Activated CD4-positive, alpha-beta memory T cell treated with anti-CD3 and anti-CD28 coated beads for 36 hours (primary cell): ENCODE results near the gene UNC119B. TPM values are rescaled to one million over a fixed set of nuclear protein-coding genes. Genes with fewer than 3 reads are reported as not detected.
A peak's percentile ranks its signal among the peaks of the same experiment; 100 is the strongest.

Experiments
- CTCF ChIA-PET: fragments of 350-600 bp; sonication (Branson Sonifier 250); formaldehyde crosslinking; loops from one replicate; lab custom pipeline; 2021; ENCODE audit warnings: antibody characterized with exemption, inconsistent platforms; lab: Charles Lee
- POLR2A ChIA-PET: fragments of 350-600 bp; sonication (Branson Sonifier 250); formaldehyde crosslinking; loops from one replicate; lab custom pipeline; 2021; ENCODE audit warnings: antibody characterized with exemption; lab: Charles Lee
- DNase-seq: peaks from one replicate; pipeline ENCODE4 v3.0.0-alpha.2; 2020
- H3K27ac Mint-ChIP-seq: one replicate; pipeline ENCODE4 v1.8.0; 2021; ENCODE audit warnings: mixed read lengths
- H3K27me3 Mint-ChIP-seq: one replicate; pipeline ENCODE4 v1.8.0; 2021; ENCODE audit warnings: mixed read lengths
- H3K36me3 Mint-ChIP-seq: one replicate; pipeline ENCODE4 v1.8.0; 2021; ENCODE audit warnings: mixed read lengths
- H3K4me1 Mint-ChIP-seq: one replicate; pipeline ENCODE4 v1.8.0; 2021; ENCODE audit warnings: low read depth, mixed read lengths
- H3K4me3 Mint-ChIP-seq: one replicate; pipeline ENCODE4 v1.8.0; 2021; ENCODE audit warnings: mild to moderate bottlenecking, mixed read lengths
- H3K9me3 Mint-ChIP-seq: one replicate; pipeline ENCODE4 v1.8.0; 2021; ENCODE audit warnings: mixed read lengths
- intact Hi-C: fragments of 100-400 bp; cut with micrococcal nuclease; formaldehyde crosslinking; loops from one replicate; pipeline ENCODE4 v1.15.1; 2023
- total RNA-seq, 2 experiments: library from RNA; stranded (reverse); gene quantifications; one replicate each; pipeline ENCODE4 v1.2.3, GENCODE V29; 2021

The UNC119B gene
- total RNA-seq, 2 experiments from 2014 or later = 28.2 to 31.3 TPM

DNA sequence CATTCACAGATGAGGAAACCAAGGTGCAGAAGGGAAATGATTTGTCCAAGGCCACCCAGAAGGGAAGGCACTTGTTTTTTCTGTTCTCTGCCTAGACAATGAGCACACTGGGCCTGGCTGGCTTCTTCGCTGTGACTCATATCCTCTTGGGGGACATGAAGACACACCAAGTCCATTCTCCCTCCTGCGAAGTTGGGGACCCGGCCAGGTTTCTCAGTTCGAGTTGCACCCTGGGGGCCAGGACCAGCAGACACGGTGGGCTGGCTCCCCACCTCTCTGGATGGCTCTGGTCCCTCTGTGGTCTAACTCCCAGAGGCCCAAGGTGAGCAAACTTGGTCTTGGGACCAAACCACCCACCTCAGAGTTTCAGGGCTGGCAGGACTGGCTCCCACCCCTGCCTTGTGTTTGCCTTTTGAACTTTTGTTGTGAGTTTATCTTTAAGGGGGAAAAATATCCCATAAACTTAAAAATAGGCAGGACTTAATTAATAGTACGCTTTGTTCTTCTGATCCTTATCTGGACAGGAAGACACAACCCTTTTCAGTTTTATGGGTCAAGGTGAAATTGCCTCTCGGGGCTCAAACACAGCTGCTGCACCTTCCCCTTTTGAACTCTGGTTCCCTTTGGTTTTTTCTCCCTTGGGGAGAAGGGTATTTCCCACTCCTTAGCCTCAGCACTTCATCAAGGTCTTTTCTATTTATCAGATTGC, 32.3 kb upstream of the UNC119B start:
- Mint-ChIP-seq H3K9me3 (no peaks in the 10 kb centered on the region), H3K4me1 (peaks cover 14% of the 10 kb centered on the region), H3K36me3 (no peaks in the 10 kb centered on the region), H3K27me3 (peaks cover 1% of the 10 kb centered on the region), H3K4me3 (no peak overlapping the region), H3K27ac (peak overlapping the region; percentile 60)
- intact Hi-C loops = no loop called here
- peak; percentile 56 for DNase-seq
- ChIA-PET CTCF (interaction anchor here (0.6 to 6.4 kb wide), 2 partner anchors 30 to 226 kb away, joined by 3 to 47 read pairs; partner anchors contain the start of gene SPPL3), POLR2A (interaction anchor here (0.5 to 1.0 kb wide), 3 partner anchors 8 to 234 kb away, joined by 3 read pairs; no protein-coding TSS in a partner anchor)

DNA sequence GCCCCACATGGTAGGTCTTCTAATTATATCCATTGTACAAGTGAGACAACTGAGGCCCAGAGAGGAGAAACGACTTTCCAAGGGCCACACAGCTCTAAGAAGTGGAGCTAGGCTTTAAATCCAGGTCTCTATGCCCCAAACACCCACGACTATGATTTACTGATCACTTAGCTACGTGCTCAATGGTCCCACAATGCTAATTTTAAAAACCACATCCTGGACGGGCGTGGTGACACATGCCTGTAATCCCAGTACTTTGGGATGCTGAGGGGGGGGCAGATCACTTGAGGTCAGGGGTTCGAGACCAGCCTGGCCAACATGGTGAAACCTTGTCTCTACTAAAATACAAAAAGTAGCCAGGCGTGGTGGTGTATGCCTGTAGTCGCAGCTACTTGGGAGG, 31.7 kb upstream of the UNC119B start:
- POLR2A ChIA-PET = interaction anchor here (1.0 kb wide), 1 partner anchor 10 kb away, joined by 3 read pairs; no protein-coding TSS in a partner anchor
- H3K36me3 Mint-ChIP-seq = no peaks in the 10 kb centered on the region
- H3K27me3 Mint-ChIP-seq = peaks cover 1% of the 10 kb centered on the region
- CTCF ChIA-PET = interaction anchor here (6.4 kb wide), 1 partner anchor 30 kb away, joined by 47 read pairs; no protein-coding TSS in a partner anchor
- H3K4me3 Mint-ChIP-seq = no peak overlapping the region
- H3K4me1 Mint-ChIP-seq = peaks cover 14% of the 10 kb centered on the region
- intact Hi-C loops = no loop called here
- H3K27ac Mint-ChIP-seq = no peak overlapping the region
- H3K9me3 Mint-ChIP-seq = no peaks in the 10 kb centered on the region
- DNase-seq = peak; percentile 50

DNA sequence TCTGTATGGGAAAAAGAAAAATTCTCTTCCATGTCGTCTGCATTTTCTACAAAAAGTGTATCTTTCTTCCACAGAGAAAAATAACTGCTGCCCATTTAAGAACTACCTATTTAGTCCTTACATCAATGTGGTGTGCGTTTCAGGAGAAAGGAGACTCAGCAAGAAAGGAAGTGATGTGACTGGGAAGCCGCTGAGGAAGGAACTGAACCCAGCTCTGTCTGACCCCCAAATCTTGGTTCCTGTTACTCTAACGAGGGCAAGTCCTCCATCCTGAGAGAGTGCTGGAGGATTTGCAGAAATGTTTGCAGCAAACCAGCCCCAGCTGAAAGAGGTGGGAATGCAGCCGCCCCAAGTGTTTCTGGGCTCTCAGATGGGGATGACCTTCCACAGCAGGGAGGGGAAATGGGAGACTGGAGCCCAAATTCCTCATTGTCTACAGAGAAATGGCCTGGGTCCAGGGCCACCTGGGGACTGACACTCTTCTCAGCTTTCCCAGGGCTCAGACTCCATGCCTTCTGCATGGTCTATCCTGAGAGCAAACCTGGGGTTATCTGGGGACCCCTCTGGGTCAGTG, 30.0 kb upstream of the UNC119B start:
- ChIA-PET POLR2A (no interaction called here), CTCF (interaction anchor here (1.2 kb wide), 1 partner anchor 31 kb away, joined by 5 read pairs; no protein-coding TSS in a partner anchor)
- H3K36me3 Mint-ChIP-seq = no peaks in the 10 kb centered on the region
- DNase-seq = no peak
- H3K4me3 Mint-ChIP-seq = no peak overlapping the region
- no peaks in the 10 kb centered on the region for H3K27me3 Mint-ChIP-seq
- no peaks in the 10 kb centered on the region for H3K9me3 Mint-ChIP-seq
- intact Hi-C loops = loop anchor here (10.0 kb wide), 2 partner anchors 385 to 535 kb away; partner anchors contain the start of genes P2RX4, RNU4-1 and RNU4-2
- peaks cover 21% of the 10 kb centered on the region for H3K4me1 Mint-ChIP-seq
- no peak overlapping the region for H3K27ac Mint-ChIP-seq

DNA sequence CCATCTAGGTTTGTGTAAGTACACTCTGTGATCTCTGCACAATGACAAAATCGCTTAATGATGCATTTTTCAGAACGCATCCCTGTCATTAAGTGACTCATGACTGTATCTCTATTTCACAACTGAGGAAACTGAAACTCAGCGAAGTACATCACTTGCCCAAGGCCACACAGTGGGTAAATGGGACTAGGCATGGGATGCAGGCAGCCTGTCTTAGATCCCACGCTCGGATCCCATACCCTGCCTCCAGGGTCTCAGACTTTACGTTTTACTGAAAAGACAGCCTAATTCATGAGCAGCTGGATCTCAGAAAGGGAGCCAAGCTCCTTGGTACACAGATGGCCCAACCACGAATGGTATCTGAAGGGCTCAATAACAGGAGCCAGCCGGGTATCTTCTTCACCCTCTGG, 25.7 kb upstream of the UNC119B start:
- Mint-ChIP-seq H3K9me3 (no peaks in the 10 kb centered on the region), H3K27ac (peak overlapping the region; percentile 51), H3K4me1 (peaks cover 30% of the 10 kb centered on the region), H3K36me3 (peaks cover 3% of the 10 kb centered on the region), H3K27me3 (no peaks in the 10 kb centered on the region), H3K4me3 (no peak overlapping the region)
- ChIA-PET POLR2A (interaction anchor here (0.6 kb wide), 1 partner anchor 351 kb away, joined by 5 read pairs; no protein-coding TSS in a partner anchor), CTCF (no interaction called here)
- DNase-seq = peak; percentile 48
- intact Hi-C loops = loop anchor here (1.0 to 10.0 kb wide), 3 partner anchors 352 to 530 kb away; partner anchors contain the start of genes P2RX4, RNU4-1 and RNU4-2

DNA sequence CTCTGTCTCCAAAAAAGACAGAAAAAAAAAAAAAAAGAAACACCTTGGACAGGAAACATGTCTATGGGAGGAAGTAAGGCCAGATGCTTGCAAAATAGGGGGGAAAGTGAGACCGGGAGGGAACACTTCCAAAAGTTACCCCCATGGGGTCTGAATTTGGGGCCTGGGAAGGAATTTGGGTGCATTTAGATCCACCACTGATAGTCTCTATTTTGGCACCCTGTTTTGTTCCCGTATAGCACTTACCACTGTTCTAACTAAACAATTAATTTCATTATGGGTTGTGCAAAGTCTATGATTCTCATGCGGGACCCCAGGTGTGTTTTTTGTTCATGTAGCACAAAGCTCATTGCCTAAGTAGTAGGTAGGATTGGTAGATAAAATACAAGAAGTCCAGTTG, 24.7 kb upstream of the UNC119B start:
- H3K27ac Mint-ChIP-seq = no peak overlapping the region
- H3K36me3 Mint-ChIP-seq = peaks cover 3% of the 10 kb centered on the region
- intact Hi-C loops = loop anchor here (5.0 to 10.0 kb wide), 6 partner anchors 42 to 529 kb away; partner anchors contain the start of genes ACADS, P2RX4, RNU4-1 and RNU4-2
- H3K4me1 Mint-ChIP-seq = peaks cover 39% of the 10 kb centered on the region
- CTCF ChIA-PET = interaction anchor here (0.7 to 7.1 kb wide), 2 partner anchors 38 to 274 kb away, joined by 3 to 44 read pairs; no protein-coding TSS in a partner anchor
- H3K27me3 Mint-ChIP-seq = no peaks in the 10 kb centered on the region
- POLR2A ChIA-PET = interaction anchor here (0.6 to 2.4 kb wide), 5 partner anchors 8 to 350 kb away, joined by 3 to 15 read pairs (median 3); partner anchors contain the start of gene UNC119B
- H3K9me3 Mint-ChIP-seq = no peaks in the 10 kb centered on the region
- H3K4me3 Mint-ChIP-seq = no peak overlapping the region
- DNase-seq = no peak

DNA sequence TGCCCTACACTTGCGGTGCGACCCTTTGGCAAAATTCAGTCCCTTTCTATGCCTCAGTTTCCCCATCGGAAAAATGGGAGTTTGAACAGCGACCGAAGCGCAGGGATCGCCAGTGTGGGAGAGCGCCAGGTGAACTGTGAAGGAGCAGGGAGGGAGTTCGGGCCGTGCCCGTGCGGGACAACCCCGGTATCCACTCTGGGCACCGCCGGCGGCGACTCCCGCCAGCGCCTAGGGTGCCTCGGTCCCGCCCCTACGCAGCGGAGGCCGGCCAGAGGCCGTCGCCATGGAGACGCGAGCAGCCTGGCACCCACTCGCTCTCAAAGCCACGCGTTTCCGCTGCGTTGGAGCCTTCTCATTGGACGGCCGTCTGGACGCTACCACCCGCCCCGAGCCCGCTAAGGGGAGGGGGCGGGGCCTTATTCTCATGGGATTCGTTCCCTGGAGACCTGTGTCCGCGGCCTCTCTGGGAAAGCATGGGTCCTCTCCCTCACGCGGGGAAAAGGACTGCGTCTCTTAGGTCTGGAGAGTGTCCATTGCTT, 24.0 kb upstream of the UNC119B start:
- peaks cover 46% of the 10 kb centered on the region for H3K4me1 Mint-ChIP-seq
- peak; percentile 98 for DNase-seq
- H3K36me3 Mint-ChIP-seq = peaks cover 3% of the 10 kb centered on the region
- H3K27ac Mint-ChIP-seq = peak overlapping the region; percentile 91
- H3K4me3 Mint-ChIP-seq = peak overlapping the region; percentile 81
- no peaks in the 10 kb centered on the region for H3K9me3 Mint-ChIP-seq
- POLR2A ChIA-PET = interaction anchor here (0.9 to 2.4 kb wide), 3 partner anchors 24 to 105 kb away, joined by 3 to 15 read pairs (median 4); partner anchors contain the start of genes CABP1, POP5 and UNC119B
- intact Hi-C loops = loop anchor here (1.0 to 10.0 kb wide), 14 partner anchors 25 to 715 kb away; partner anchors contain the start of genes ACADS, COX6A1, P2RX4 and POP5
- H3K27me3 Mint-ChIP-seq = no peaks in the 10 kb centered on the region
- CTCF ChIA-PET = interaction anchor here (0.7 to 7.1 kb wide), 3 partner anchors 21 to 104 kb away, joined by 3 to 44 read pairs (median 10); partner anchors contain the start of gene POP5

DNA sequence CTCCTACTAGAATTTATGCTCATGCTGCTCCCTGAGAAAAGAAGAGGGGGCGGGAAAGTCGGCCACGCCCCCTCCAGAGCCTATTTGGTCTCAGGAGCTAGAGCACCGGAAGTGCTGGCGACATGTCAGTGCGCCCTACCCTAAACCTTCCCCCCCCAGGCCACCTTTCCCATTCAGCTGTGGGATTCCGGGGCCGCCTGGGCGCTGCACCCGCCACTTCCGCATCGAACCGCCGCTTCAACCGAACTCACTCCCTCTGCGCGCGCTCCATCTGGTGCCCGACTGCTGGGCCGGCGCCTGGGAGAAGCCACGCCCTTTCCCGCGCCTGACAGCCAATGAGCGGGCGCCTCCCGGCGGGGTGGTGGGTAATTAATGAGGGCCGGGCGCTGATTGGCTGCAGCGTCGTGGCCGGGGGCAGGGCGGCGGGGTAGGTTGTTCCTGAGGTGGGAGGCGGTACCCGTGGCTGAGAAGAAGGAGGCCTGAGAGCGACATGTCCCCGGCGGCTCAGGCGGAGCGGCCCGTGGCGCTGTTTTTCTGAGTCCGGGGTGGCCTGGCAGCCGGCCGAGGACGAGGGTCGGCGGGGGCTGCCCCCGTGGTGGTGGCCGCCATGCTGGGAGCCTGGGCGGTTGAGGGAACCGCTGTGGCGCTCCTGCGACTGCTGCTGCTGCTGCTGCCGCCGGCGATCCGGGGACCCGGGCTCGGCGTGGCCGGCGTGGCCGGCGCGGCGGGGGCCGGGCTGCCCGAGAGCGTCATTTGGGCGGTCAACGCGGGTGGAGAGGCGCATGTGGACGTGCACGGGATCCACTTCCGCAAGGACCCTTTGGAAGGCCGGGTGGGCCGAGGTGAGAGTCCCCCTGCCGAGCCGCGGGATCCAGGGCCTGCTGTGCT, 23.3 kb upstream of the UNC119B start, which contains the start of gene MLEC:
Gene MLEC, plus strand, starts transcription at position 460 of the 888 bp plus-strand sequence. Its CDS starts 148 bp downstream, at position 608.
- Mint-ChIP-seq H3K36me3 (peaks cover 3% of the 10 kb centered on the region), H3K27ac (peak within 1 kb of the TSS; percentile 91), H3K4me3 (peak within 1 kb of the TSS; percentile 90), H3K27me3 (no peaks in the 10 kb centered on the region), H3K9me3 (no peaks in the 10 kb centered on the region), H3K4me1 (peaks cover 50% of the 10 kb centered on the region)
- ChIA-PET POLR2A (interaction anchor here (0.9 to 2.4 kb wide), 3 partner anchors 23 to 105 kb away, joined by 3 to 15 read pairs (median 4); partner anchors contain the start of genes CABP1, POP5 and UNC119B), CTCF (interaction anchor here (0.6 to 7.1 kb wide), 5 partner anchors 20 to 385 kb away, joined by 3 to 44 read pairs (median 10); partner anchors contain the start of genes POP5 and SIRT4)
- intact Hi-C loops = loop anchor here (1.0 to 10.0 kb wide), 14 partner anchors 24 to 714 kb away; partner anchors contain the start of genes ACADS, COX6A1, P2RX4 and POP5
- peak; percentile 99 for DNase-seq

DNA sequence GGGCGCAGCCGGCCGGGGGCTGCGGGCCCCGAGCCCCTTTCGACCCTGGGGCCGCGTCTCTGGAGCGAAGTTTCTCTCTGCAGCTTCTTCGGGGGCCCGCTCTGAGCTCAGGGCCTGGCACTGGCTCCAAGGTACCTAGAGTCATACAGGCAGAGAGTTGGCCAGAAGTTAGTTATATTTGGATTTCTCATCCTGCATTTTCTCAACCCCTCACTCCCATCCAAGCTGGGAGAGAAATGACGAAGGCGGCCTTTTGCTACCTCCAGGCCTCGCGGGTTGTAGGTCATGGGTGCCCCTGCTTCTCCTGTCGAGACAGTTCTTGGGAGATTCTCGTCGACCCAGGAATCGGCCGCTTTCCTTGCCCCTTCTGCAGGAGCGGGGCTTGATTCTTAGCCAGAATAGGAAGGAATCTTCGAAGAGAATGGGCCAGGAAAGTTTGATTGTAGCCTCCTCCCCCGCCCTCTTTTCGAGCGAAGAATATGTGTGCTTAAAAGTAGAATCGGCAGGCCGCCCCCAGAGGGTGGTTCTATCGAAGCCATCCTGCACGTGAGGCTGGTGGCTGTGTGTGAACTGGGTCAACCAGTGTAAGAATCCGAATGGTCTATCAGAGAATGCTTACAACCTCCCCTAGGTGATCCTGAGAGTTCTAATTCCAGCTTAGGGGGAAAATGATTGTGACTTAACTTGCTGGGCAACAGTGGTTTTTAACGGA, 22.5 kb upstream of the UNC119B start:
- H3K4me3 Mint-ChIP-seq = peak overlapping the region; percentile 90
- CTCF ChIA-PET = interaction anchor here (1.3 to 7.1 kb wide), 3 partner anchors 24 to 105 kb away, joined by 3 to 44 read pairs (median 11); no protein-coding TSS in a partner anchor
- no peaks in the 10 kb centered on the region for H3K9me3 Mint-ChIP-seq
- no peaks in the 10 kb centered on the region for H3K27me3 Mint-ChIP-seq
- POLR2A ChIA-PET = interaction anchor here (1.4 to 2.4 kb wide), 3 partner anchors 9 to 106 kb away, joined by 3 to 15 read pairs (median 4); partner anchors contain the start of genes POP5 and UNC119B
- peaks cover 3% of the 10 kb centered on the region for H3K36me3 Mint-ChIP-seq
- peak overlapping the region; percentile 42 for H3K27ac Mint-ChIP-seq
- intact Hi-C loops = loop anchor here (2.0 to 10.0 kb wide), 11 partner anchors 40 to 713 kb away; partner anchors contain the start of genes ACADS, COX6A1, P2RX4 and RNF10
- peak; percentile 60 for DNase-seq
- peaks cover 57% of the 10 kb centered on the region for H3K4me1 Mint-ChIP-seq

DNA sequence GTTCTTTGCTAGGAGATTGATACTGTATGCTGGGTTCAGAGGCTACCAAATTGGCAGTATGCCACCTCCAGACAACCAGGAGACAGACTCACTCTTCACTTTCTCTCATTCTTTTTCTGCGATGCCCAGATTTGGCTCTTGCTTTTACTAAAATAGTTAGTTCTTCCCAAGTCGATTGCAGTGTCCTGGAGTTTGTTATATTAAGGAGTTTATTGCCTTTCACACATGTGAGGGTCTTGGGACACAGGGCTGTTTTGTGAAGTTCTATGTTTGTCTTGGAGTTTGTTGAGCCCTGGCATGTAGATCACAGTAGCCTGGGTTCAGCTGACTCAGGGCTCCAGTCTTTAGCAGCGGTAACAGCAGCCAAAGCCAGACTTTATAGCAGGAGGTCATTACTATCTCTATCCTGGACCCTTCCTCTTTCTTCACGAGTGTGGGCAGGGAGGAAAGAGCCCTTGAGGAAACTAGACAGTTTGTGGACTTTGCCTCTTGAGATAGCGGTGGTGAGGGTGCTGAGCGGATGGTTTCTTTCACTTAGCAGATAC, 21.7 kb upstream of the UNC119B start:
- H3K36me3 Mint-ChIP-seq = peaks cover 5% of the 10 kb centered on the region
- CTCF ChIA-PET = interaction anchor here (1.3 to 7.1 kb wide), 4 partner anchors 23 to 283 kb away, joined by 3 to 44 read pairs (median 8); no protein-coding TSS in a partner anchor
- no peak overlapping the region for H3K27ac Mint-ChIP-seq
- no peaks in the 10 kb centered on the region for H3K27me3 Mint-ChIP-seq
- no peaks in the 10 kb centered on the region for H3K9me3 Mint-ChIP-seq
- peaks cover 60% of the 10 kb centered on the region for H3K4me1 Mint-ChIP-seq
- intact Hi-C loops = loop anchor here (5.0 to 10.0 kb wide), 6 partner anchors 39 to 526 kb away; partner anchors contain the start of genes ACADS, P2RX4, RNU4-1 and RNU4-2
- DNase-seq = no peak
- H3K4me3 Mint-ChIP-seq = peak overlapping the region; percentile 90
- POLR2A ChIA-PET = interaction anchor here (1.4 kb wide), 1 partner anchor 10 kb away, joined by 3 read pairs; no protein-coding TSS in a partner anchor
